Tibial nerve (tissue), 4 donors: ENCODE data around the gene ESRRG. TPM values are rescaled to one million over a fixed set of nuclear protein-coding genes. Genes with fewer than 3 reads are reported as not detected.

ENCODE experiments used
- DNase-seq, 2 donors: peaks; one replicate each; pipeline ENCODE4 v3.0.0-alpha.2; 2019; ENCODE audit warnings: low spot score in 2 of 2
- H3K27ac ChIP-seq, 4 donors: fragments of 200-600 bp; sonication (generic) in 3 of 4; one replicate each; pipeline ENCODE4 v1.5.1; 2017 to 2019; ENCODE audit warnings: mild to moderate bottlenecking in 1 of 4
- H3K27me3 ChIP-seq, 2 donors: fragments of 200-600 bp; sonication (generic) in 1 of 2; one replicate each; pipeline versions ENCODE4 v1.5.1 to v1.6.0; 2017 to 2019
- H3K36me3 ChIP-seq, 3 donors: fragments of 200-600 bp; sonication (generic); one replicate each; pipeline ENCODE4 v1.5.1; 2018 to 2019
- H3K4me1 ChIP-seq, 4 donors: fragments of 200-600 bp; sonication (generic) in 3 of 4; one replicate each; pipeline ENCODE4 v1.5.1; 2017 to 2019
- H3K4me3 ChIP-seq, 4 donors: fragments of 200-600 bp; sonication (generic) in 3 of 4; one replicate each; pipeline ENCODE4 v1.5.1; 2017 to 2019; ENCODE audit warnings: mild to moderate bottlenecking in 1 of 4, moderate library complexity in 1 of 4
- H3K9me3 ChIP-seq, 4 donors: fragments of 200-600 bp; sonication (generic) in 3 of 4; one replicate each; pipeline ENCODE4 v1.5.1; 2017 to 2019
- EP300 ChIP-seq, 2 donors: sonication (generic); formaldehyde crosslinking; IDR thresholded peaks; one replicate each; pipeline ENCODE4 v1.6.1; 2017; ENCODE audit warnings: antibody characterized with exemption in 2 of 2, mild to moderate bottlenecking in 1 of 2
- POLR2A ChIP-seq, 2 donors: fragments of 450-650 bp; IDR thresholded peaks; one replicate each; pipeline ENCODE4 v1.6.1; 2017; ENCODE audit warnings: antibody characterized with exemption in 2 of 2, mild to moderate bottlenecking in 2 of 2, moderate library complexity in 2 of 2
- WGBS, 2 donors: methylation state at CpG; one replicate each; pipeline ENCODE4 v1.1.5; 2018; 5-methylcytosine and 5-hydroxymethylcytosine counted together
- total RNA-seq, 4 donors: library from RNA; depleted of rRNA; stranded (reverse); fragments of >200 nt; gene quantifications; one replicate each; pipeline ENCODE4 v1.1.0, GENCODE V29; 2016
- TF ChIP-seq, protein P1 (sequence below), 5 experiments: fragments of 200-600 bp in 3 of 5; fragments of 450-650 bp in 2 of 5; sonication (generic) in 3 of 5; IDR thresholded peaks; one replicate each; pipeline ENCODE4 v1.5.1; 2016 to 2019; ENCODE audit warnings: antibody characterized with exemption in 5 of 5, mild to moderate bottlenecking in 3 of 5, moderate library complexity in 2 of 5

ESRRG gene
- total RNA-seq, 4 donors from 2014 or later, result 1.4 to 3.3 (median 1.6) TPM

DNA sequence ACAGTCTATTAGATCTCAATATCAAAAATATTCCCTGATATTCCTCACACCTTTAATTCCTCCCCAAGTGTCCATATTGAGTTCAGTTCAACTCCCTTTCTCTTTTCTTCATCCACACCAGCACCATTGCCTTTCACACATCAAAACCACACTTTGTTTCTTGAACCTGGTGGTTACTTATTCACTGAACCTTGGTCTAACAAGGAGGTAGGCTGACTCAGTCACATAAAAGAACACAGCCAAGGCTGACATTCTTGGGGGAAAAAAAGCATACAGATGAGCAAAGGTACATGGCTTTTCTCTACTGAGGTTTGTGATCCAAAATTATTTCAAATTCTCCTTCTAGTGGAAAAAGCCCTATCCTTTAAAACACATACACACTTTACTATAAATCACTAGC lies 168.3 kb downstream of the ESRRG start:
- H3K27me3 ChIP-seq, result no peaks in the 10 kb centered on the region
- TF ChIP-seq EP300 (IDR thresholded peaks at IDR 0.05) (no peak), POLR2A (IDR thresholded peaks at IDR 0.05) (no peak)
- TF ChIP-seq, protein P1, sequence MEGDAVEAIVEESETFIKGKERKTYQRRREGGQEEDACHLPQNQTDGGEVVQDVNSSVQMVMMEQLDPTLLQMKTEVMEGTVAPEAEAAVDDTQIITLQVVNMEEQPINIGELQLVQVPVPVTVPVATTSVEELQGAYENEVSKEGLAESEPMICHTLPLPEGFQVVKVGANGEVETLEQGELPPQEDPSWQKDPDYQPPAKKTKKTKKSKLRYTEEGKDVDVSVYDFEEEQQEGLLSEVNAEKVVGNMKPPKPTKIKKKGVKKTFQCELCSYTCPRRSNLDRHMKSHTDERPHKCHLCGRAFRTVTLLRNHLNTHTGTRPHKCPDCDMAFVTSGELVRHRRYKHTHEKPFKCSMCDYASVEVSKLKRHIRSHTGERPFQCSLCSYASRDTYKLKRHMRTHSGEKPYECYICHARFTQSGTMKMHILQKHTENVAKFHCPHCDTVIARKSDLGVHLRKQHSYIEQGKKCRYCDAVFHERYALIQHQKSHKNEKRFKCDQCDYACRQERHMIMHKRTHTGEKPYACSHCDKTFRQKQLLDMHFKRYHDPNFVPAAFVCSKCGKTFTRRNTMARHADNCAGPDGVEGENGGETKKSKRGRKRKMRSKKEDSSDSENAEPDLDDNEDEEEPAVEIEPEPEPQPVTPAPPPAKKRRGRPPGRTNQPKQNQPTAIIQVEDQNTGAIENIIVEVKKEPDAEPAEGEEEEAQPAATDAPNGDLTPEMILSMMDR (IDR thresholded peaks at IDR 0.05), result no peak
- no peaks in the 10 kb centered on the region for H3K4me1 ChIP-seq
- no peak overlapping the region for H3K27ac ChIP-seq
- no peak for DNase-seq
- no peak overlapping the region for H3K4me3 ChIP-seq
- no peaks in the 10 kb centered on the region for H3K9me3 ChIP-seq
- H3K36me3 ChIP-seq, result no peaks in the 10 kb centered on the region

DNA sequence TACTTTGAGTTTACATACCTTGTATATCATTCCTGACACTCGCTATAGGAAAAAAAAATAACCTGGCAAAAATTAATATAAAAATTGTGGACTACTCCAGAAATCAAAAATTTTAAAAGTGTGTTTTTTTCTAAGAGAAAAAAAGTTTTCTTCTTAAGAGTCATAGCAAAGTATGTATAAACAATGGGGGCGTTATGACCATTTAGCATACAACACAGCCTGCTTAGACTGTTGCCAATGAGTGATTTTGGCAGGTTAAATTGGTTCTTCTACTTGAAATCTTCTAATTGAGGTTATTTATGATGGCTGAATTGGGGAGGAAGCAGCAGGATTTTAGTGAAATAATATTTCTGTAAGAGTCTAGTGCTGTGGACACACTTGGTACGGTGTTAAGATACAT lies 169.5 kb downstream of the ESRRG start:
- Histone ChIP-seq H3K9me3 (no peaks in the 10 kb centered on the region), H3K36me3 (no peaks in the 10 kb centered on the region), H3K27me3 (no peaks in the 10 kb centered on the region), H3K4me1 (no peaks in the 10 kb centered on the region), H3K4me3 (no peak overlapping the region), H3K27ac (no peak overlapping the region)
- DNase-seq, result no peak
- no peak for TF ChIP-seq EP300 (IDR thresholded peaks at IDR 0.05)
- TF ChIP-seq, protein P1 (IDR thresholded peaks at IDR 0.05), result no peak
- TF ChIP-seq POLR2A (IDR thresholded peaks at IDR 0.05), result no peak
- WGBS, 2 donors, result 87 to 88% methylated on average over 3 of the region's 3 CpGs

DNA sequence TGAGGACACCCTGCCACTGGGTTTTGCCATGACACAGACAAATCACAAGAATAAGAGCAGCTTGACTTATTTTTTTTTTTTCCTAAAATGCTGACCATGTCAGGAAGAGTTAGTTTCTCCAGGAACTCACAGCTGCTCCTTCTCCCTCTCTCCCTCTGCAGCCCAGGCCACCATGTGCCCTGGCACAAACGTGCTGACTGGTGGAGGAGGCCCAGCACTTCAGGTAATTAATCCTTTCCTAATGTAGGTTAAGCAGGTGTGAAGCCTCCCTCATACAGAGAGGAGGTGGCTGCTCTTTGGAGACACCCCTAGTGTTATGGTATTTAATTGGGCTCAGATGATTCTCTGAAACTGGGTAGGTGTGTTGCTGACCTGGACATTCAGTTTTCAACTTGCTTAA lies 170.2 kb downstream of the ESRRG start:
- TF ChIP-seq EP300 (IDR thresholded peaks at IDR 0.05) (no peak), POLR2A (IDR thresholded peaks at IDR 0.05) (no peak)
- TF ChIP-seq, protein P1 (IDR thresholded peaks at IDR 0.05), result no peak
- Histone ChIP-seq H3K27me3 (no peaks in the 10 kb centered on the region), H3K9me3 (no peaks in the 10 kb centered on the region), H3K36me3 (no peaks in the 10 kb centered on the region), H3K4me3 (no peak overlapping the region), H3K27ac (no peak overlapping the region), H3K4me1 (no peaks in the 10 kb centered on the region)
- DNase-seq, result no peak
- WGBS, 2 donors, result 6 to 29% methylated on average over 1 of the region's 1 CpG

DNA sequence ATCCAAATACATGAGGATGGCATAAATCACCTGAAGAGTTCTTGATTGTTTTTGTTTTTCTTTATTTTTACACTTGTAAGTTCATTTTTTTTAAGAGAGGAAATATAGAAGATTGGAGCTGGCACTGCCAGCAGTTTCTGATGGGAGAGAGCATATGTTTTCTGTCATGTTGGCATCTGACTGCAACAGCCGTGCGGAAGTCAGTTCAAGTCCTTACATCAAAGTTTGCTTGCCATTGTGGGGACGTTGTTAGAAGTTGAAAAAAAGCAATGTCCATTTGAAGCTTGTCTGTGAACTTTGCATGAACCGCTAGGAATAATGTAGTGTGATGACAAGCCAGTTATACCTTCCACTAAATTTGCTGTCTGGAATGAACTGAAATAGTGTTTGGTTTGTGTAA lies 173.4 kb downstream of the ESRRG start:
- Histone ChIP-seq H3K27ac (no peak overlapping the region), H3K36me3 (no peaks in the 10 kb centered on the region), H3K4me3 (no peak overlapping the region), H3K9me3 (no peaks in the 10 kb centered on the region), H3K27me3 (no peaks in the 10 kb centered on the region), H3K4me1 (no peaks in the 10 kb centered on the region)
- WGBS, 2 donors, result 68 to 71% methylated on average over 4 of the region's 4 CpGs
- TF ChIP-seq, protein P1 (IDR thresholded peaks at IDR 0.05), result no peak
- TF ChIP-seq POLR2A (IDR thresholded peaks at IDR 0.05), result no peak
- TF ChIP-seq EP300 (IDR thresholded peaks at IDR 0.05), result no peak
- no peak for DNase-seq

DNA sequence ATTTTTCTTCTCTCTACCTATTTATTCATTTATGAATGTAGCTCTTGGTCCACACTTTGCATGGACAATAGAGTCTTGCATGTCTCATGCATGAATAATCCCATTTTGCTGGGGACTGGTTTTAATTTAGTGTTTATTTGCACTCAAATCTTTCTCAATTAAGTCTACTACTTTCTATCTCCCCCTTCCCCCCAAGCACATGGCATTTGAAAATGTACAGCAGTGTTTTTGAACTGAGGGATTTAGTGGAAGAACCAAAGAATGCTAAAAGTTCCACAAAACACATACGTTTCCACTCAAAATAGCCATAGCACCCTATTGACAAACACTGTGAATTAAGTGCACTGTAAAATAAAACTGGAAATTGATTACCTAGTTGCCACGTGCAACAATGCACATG lies 180.5 kb downstream of the ESRRG start:
- Histone ChIP-seq H3K27me3 (no peaks in the 10 kb centered on the region), H3K36me3 (no peaks in the 10 kb centered on the region), H3K4me1 (no peaks in the 10 kb centered on the region), H3K27ac (no peak overlapping the region), H3K9me3 (no peaks in the 10 kb centered on the region), H3K4me3 (no peak overlapping the region)
- no peak for DNase-seq
- no peak for TF ChIP-seq POLR2A (IDR thresholded peaks at IDR 0.05)
- TF ChIP-seq, protein P1 (IDR thresholded peaks at IDR 0.05), result no peak
- no peak for TF ChIP-seq EP300 (IDR thresholded peaks at IDR 0.05)
- WGBS, 2 donors, result 57 to 62% methylated on average over 2 of the region's 2 CpGs
